Naive thymus-derived CD8-positive, alpha-beta T cell (primary cell): ENCODE results near the gene RILPL1. TPM values are rescaled to one million over a fixed set of nuclear protein-coding genes. Genes with fewer than 3 reads are reported as not detected.
"Not testable (repeated sequence)": the region's sequence is repeated elsewhere in the genome, so short reads cannot be mapped to it uniquely, and the experiment has no call there.

ENCODE experiments used
- ATAC-seq, 2 donors: fragments of 150-1000 bp; cut with Tn5 transposase in 1 of 2; sonication (Bioruptor Pico), chemical (Tn5 transposase) in 1 of 2; 1 replicate in 1 of 2; 2 replicates in 1 of 2; pipeline ENCODE4 v1.10.0; 2021; ENCODE audit warnings: mild to moderate bottlenecking in 2 of 2, moderate library complexity in 2 of 2
- POLR2A ChIA-PET: fragments of 350-600 bp; sonication (Branson Sonifier 250); formaldehyde crosslinking; loops from one replicate; lab custom pipeline; 2021; ENCODE audit warnings: antibody characterized with exemption; lab: Charles Lee
- DNase-seq, 10 donors: peaks; one replicate each; pipeline versions ENCODE4 v3.0.0 to v3.0.0-alpha.2; 2020 to 2022
- H3K27ac Mint-ChIP-seq, 10 donors: one replicate each; pipeline ENCODE4 v1.8.0; 2020 to 2022; ENCODE audit warnings: mild to moderate bottlenecking in 10 of 10, mixed read lengths in 10 of 10, moderate library complexity in 4 of 10, inconsistent platforms in 1 of 10
- H3K27me3 Mint-ChIP-seq, 5 donors: one replicate each; pipeline ENCODE4 v1.8.0; 2021 to 2022; ENCODE audit warnings: mixed read lengths in 5 of 5
- H3K36me3 Mint-ChIP-seq, 3 donors: one replicate each; pipeline ENCODE4 v1.8.0; 2020 to 2022; ENCODE audit warnings: mixed read lengths in 3 of 3, mild to moderate bottlenecking in 2 of 3, inconsistent platforms in 1 of 3
- H3K4me1 Mint-ChIP-seq, 4 donors: one replicate each; pipeline ENCODE4 v1.8.0; 2021 to 2022; ENCODE audit warnings: mixed read lengths in 4 of 4
- H3K4me3 Mint-ChIP-seq, 10 donors: one replicate each; pipeline ENCODE4 v1.8.0; 2020 to 2022; ENCODE audit warnings: mild to moderate bottlenecking in 10 of 10, mixed read lengths in 10 of 10, moderate library complexity in 6 of 10, inconsistent platforms in 1 of 10
- H3K9me3 Mint-ChIP-seq, 9 donors: one replicate each; pipeline ENCODE4 v1.8.0; 2020 to 2022; ENCODE audit warnings: mixed read lengths in 9 of 9, mild to moderate bottlenecking in 3 of 9, inconsistent platforms in 1 of 9, moderate library complexity in 1 of 9
- polyA plus RNA-seq, 3 donors: library from polyadenylated mRNA; unstranded; fragments of 300-500 nt; fragmentation: Illumina TruSeq; gene quantifications; one replicate each; pipeline ENCODE4 v1.2.3, GENCODE V29; 2021
- total RNA-seq, 8 experiments: library from RNA in 2 of 8; stranded (reverse) in 2 of 8; gene quantifications; one replicate each; pipeline ENCODE4 v1.2.3 and lab custom pipeline; 2021 to 2026

RILPL1 gene
- total RNA-seq (1 to 10 TPM; 4.9 to 5.9 TPM), polyA plus RNA-seq (under 1 TPM; 0.06 to 0.24 (median 0.23) TPM), total RNA-seq (lab: John Stamatoyannopoulos, UW) (2.5 to 8.4 (median 6.0) reads per million in 6 experiments)

GRCh38 chr12:123533672-123534643 lies at the start of gene RILPL1:
TSS of gene RILPL1 (minus strand) at chr12:123533719. CDS start at chr12:123533482, 237 bp downstream.
- Mint-ChIP-seq H3K4me3 (peak within 1 kb of the TSS; percentile 75 to 92 (median 87)), H3K9me3 (no peaks in the 10 kb centered on the region), H3K36me3 (no peaks in the 10 kb centered on the region), H3K4me1 (peaks cover 7 to 20% (median 19%) of the 10 kb centered on the region in 4 donors), H3K27me3 (peaks cover 0 to 4% (median 0%) of the 10 kb centered on the region in 5 donors), H3K27ac (peak within 1 kb of the TSS in 9 of 10 donors; percentile 29 to 88 (median 79))
- POLR2A ChIA-PET, result interaction anchor here (1.2 kb wide), 1 partner anchor 76 kb away, joined by 4 read pairs; the partner anchor contains the start of gene SNRNP35
- ATAC-seq (peak; percentile 82 to 83), DNase-seq (peak; percentile 12 to 65 (median 49))

- ATAC-seq, result no peak
- no peak for DNase-seq
- POLR2A ChIA-PET, result no interaction called here
- no peaks in the 10 kb centered on the region for H3K9me3 Mint-ChIP-seq
- H3K4me1 Mint-ChIP-seq, result peaks cover 13 to 39% (median 24%) of the 10 kb centered on the region in 4 donors
- H3K36me3 Mint-ChIP-seq, result peaks cover 0 to 1% (median 0%) of the 10 kb centered on the region in 3 donors
- no peak overlapping the region for H3K4me3 Mint-ChIP-seq
- peak overlapping the region in 4 of 10 donors; percentile 0 to 52 (median 18) for H3K27ac Mint-ChIP-seq
- no peaks in the 10 kb centered on the region for H3K27me3 Mint-ChIP-seq
Measured at GRCh38 chr12:123580772-123581171, 47.3 kb upstream of the RILPL1 start.

- ATAC-seq, H3K4me3 Mint-ChIP-seq, H3K9me3 Mint-ChIP-seq, H3K36me3 Mint-ChIP-seq, POLR2A ChIA-PET, DNase-seq, H3K27me3 Mint-ChIP-seq: not testable (repeated sequence)
- peaks cover 10 to 26% (median 14%) of the 10 kb centered on the region in 4 donors for H3K4me1 Mint-ChIP-seq
- H3K27ac Mint-ChIP-seq, result peak overlapping the region in 1 of 10 donors; percentile 3
Measured at GRCh38 chr12:123578829-123579228, 45.3 kb upstream of the RILPL1 start.

GRCh38 chr12:123578243-123578642 lies 44.7 kb upstream of the RILPL1 start:
- peak overlapping the region in 2 of 10 donors; percentile 14 to 20 for H3K27ac Mint-ChIP-seq
- H3K36me3 Mint-ChIP-seq, result peaks cover 0 to 1% (median 0%) of the 10 kb centered on the region in 3 donors
- H3K9me3 Mint-ChIP-seq, result no peaks in the 10 kb centered on the region
- DNase-seq (no peak), ATAC-seq (no peak)
- H3K4me1 Mint-ChIP-seq, result peaks cover 10 to 24% (median 13%) of the 10 kb centered on the region in 4 donors
- H3K4me3 Mint-ChIP-seq, result no peak overlapping the region
- POLR2A ChIA-PET, result no interaction called here
- H3K27me3 Mint-ChIP-seq, result no peaks in the 10 kb centered on the region

GRCh38 chr12:123576611-123577010 lies 43.1 kb upstream of the RILPL1 start:
- ATAC-seq, result no peak
- Mint-ChIP-seq H3K9me3 (no peaks in the 10 kb centered on the region), H3K4me3 (no peak overlapping the region), H3K27ac (peak overlapping the region in 2 of 10 donors; percentile 22 to 33), H3K4me1 (peaks cover 0 to 10% (median 1%) of the 10 kb centered on the region in 4 donors), H3K27me3 (no peaks in the 10 kb centered on the region), H3K36me3 (peaks cover 0 to 1% (median 0%) of the 10 kb centered on the region in 3 donors)
- DNase-seq, result no peak
- POLR2A ChIA-PET, result no interaction called here

GRCh38 chr12:123573870-123574269 lies 40.4 kb upstream of the RILPL1 start:
- Mint-ChIP-seq H3K36me3 (peaks cover 0 to 1% (median 0%) of the 10 kb centered on the region in 3 donors), H3K4me1 (peaks cover 0 to 6% (median 5%) of the 10 kb centered on the region in 4 donors), H3K9me3 (no peaks in the 10 kb centered on the region), H3K27me3 (peaks cover 0 to 3% (median 0%) of the 10 kb centered on the region in 5 donors), H3K27ac (peak overlapping the region in 3 of 10 donors; percentile 17 to 78 (median 22)), H3K4me3 (no peak overlapping the region)
- DNase-seq (no peak), ATAC-seq (no peak)
- POLR2A ChIA-PET, result interaction anchor here (0.7 kb wide), 1 partner anchor 18 kb away, joined by 3 read pairs; no protein-coding TSS in a partner anchor

- H3K27me3 Mint-ChIP-seq, result peaks cover 0 to 3% (median 0%) of the 10 kb centered on the region in 5 donors
- H3K36me3 Mint-ChIP-seq, result no peaks in the 10 kb centered on the region
- no peaks in the 10 kb centered on the region for H3K9me3 Mint-ChIP-seq
- peaks cover 0 to 6% (median 5%) of the 10 kb centered on the region in 4 donors for H3K4me1 Mint-ChIP-seq
- ATAC-seq (no peak), DNase-seq (no peak)
- H3K27ac Mint-ChIP-seq, result no peak overlapping the region
- no peak overlapping the region for H3K4me3 Mint-ChIP-seq
- POLR2A ChIA-PET, result no interaction called here
Measured at GRCh38 chr12:123572391-123572790, 38.9 kb upstream of the RILPL1 start.

GRCh38 chr12:123571343-123571813 lies 37.9 kb upstream of the RILPL1 start:
- Mint-ChIP-seq H3K27me3 (peaks cover 0 to 6% (median 0%) of the 10 kb centered on the region in 5 donors), H3K27ac (peak overlapping the region in 2 of 10 donors; percentile 17 to 70), H3K4me3 (no peak overlapping the region), H3K4me1 (peaks cover 0 to 6% (median 4%) of the 10 kb centered on the region in 4 donors), H3K9me3 (no peaks in the 10 kb centered on the region), H3K36me3 (no peaks in the 10 kb centered on the region)
- POLR2A ChIA-PET, result no interaction called here
- DNase-seq (no peak), ATAC-seq (no peak)

GRCh38 chr12:123559468-123559867 lies 25.9 kb upstream of the RILPL1 start:
- Mint-ChIP-seq H3K27me3 (peaks cover 0 to 5% (median 0%) of the 10 kb centered on the region in 5 donors), H3K9me3 (no peaks in the 10 kb centered on the region), H3K4me1 (peaks cover 0 to 2% (median 0%) of the 10 kb centered on the region in 4 donors), H3K36me3 (no peaks in the 10 kb centered on the region), H3K27ac (no peak overlapping the region), H3K4me3 (no peak overlapping the region)
- DNase-seq, result no peak
- POLR2A ChIA-PET, result no interaction called here
- no peak for ATAC-seq

- H3K36me3 Mint-ChIP-seq, POLR2A ChIA-PET, H3K27ac Mint-ChIP-seq, H3K9me3 Mint-ChIP-seq, ATAC-seq, H3K4me3 Mint-ChIP-seq, H3K27me3 Mint-ChIP-seq, H3K4me1 Mint-ChIP-seq, DNase-seq: not testable (repeated sequence)
Measured at GRCh38 chr12:123558487-123558886, 25.0 kb upstream of the RILPL1 start.

GRCh38 chr12:123554843-123555242 lies 21.3 kb upstream of the RILPL1 start:
- H3K27me3 Mint-ChIP-seq, H3K4me3 Mint-ChIP-seq, POLR2A ChIA-PET, DNase-seq, H3K36me3 Mint-ChIP-seq, ATAC-seq, H3K27ac Mint-ChIP-seq, H3K4me1 Mint-ChIP-seq, H3K9me3 Mint-ChIP-seq: not testable (repeated sequence)

GRCh38 chr12:123554136-123554535 lies 20.6 kb upstream of the RILPL1 start:
- not testable (repeated sequence) for DNase-seq, H3K4me1 Mint-ChIP-seq, H3K9me3 Mint-ChIP-seq, H3K36me3 Mint-ChIP-seq, H3K27ac Mint-ChIP-seq, ATAC-seq, H3K27me3 Mint-ChIP-seq, H3K4me3 Mint-ChIP-seq
- POLR2A ChIA-PET, result interaction anchor here (0.5 kb wide), 1 partner anchor 23 kb away, joined by 4 read pairs; no protein-coding TSS in a partner anchor
